Uterus (tissue), 4 donors: ENCODE results near the gene GNAO1. TPM values are rescaled to one million over a fixed set of nuclear protein-coding genes. Genes with fewer than 3 reads are reported as not detected.

ENCODE experiments used
- DNase-seq, 2 donors: peaks; one replicate each; pipeline ENCODE4 v3.0.0-alpha.2; 2019 to 2020
- H3K27ac ChIP-seq, 2 donors: fragments of 200-600 bp; sonication (generic); 1 replicate in 1 of 2; 2 replicates in 1 of 2; pipeline ENCODE4 v1.5.1; 2016 to 2018
- H3K27me3 ChIP-seq, 2 donors: fragments of 200-600 bp; sonication (generic); one replicate each; pipeline ENCODE4 v1.5.1; 2018 to 2019; ENCODE audit warnings: control low read depth in 1 of 2
- H3K36me3 ChIP-seq, 2 donors: fragments of 200-600 bp; sonication (generic); one replicate each; pipeline ENCODE4 v1.5.1; 2019; ENCODE audit warnings: control low read depth in 1 of 2
- H3K4me1 ChIP-seq, 2 donors: fragments of 200-600 bp; sonication (generic); one replicate each; pipeline ENCODE4 v1.5.1; 2018 to 2019; ENCODE audit warnings: control low read depth in 1 of 2
- H3K4me3 ChIP-seq, 2 donors: fragments of 200-600 bp; sonication (generic); 1 replicate in 1 of 2; 2 replicates in 1 of 2; pipeline ENCODE4 v1.5.1; 2018 to 2019; ENCODE audit warnings: mild to moderate bottlenecking in 1 of 2
- H3K9me3 ChIP-seq, 2 donors: fragments of 200-600 bp; sonication (generic); one replicate each; pipeline ENCODE4 v1.5.1; 2019; ENCODE audit warnings: control low read depth in 1 of 2
- CTCF ChIP-seq, 4 experiments: fragments of 200-600 bp in 2 of 4; fragments of 450-650 bp in 2 of 4; sonication (generic) in 2 of 4; IDR thresholded peaks; one replicate each; pipeline ENCODE4 v1.5.1; 2016 to 2019; ENCODE audit warnings: antibody characterized with exemption in 4 of 4, mild to moderate bottlenecking in 2 of 4, moderate library complexity in 1 of 4
- POLR2A ChIP-seq, 2 donors: fragments of 450-650 bp; IDR thresholded peaks; one replicate each; pipeline ENCODE4 v1.6.1; 2016; ENCODE audit warnings: antibody characterized with exemption in 2 of 2, mild to moderate bottlenecking in 1 of 2, moderate library complexity in 1 of 2
- intact Hi-C: fragments of 100-400 bp; cut with DNase I; formaldehyde crosslinking; loops from one replicate; pipeline ENCODE4 v1.15.1; 2023; ENCODE audit warnings: low total_unique reads
- total RNA-seq, 4 donors: library from RNA; depleted of rRNA in 3 of 4; stranded (reverse); fragments of >200 nt in 3 of 4; gene quantifications; one replicate each; pipeline versions ENCODE4 v1.1.0 to v1.2.4, GENCODE V29; 2014 to 2023
- donor health status: DM: yes; HTN: yes; CAD: no.

Gene GNAO1
- total RNA-seq, 4 donors from 2014 or later = 0.26 to 7.2 (median 1.6) TPM; not detected in 1

- no peaks in the 10 kb centered on the region for H3K9me3 ChIP-seq
- no peaks in the 10 kb centered on the region for H3K36me3 ChIP-seq
- DNase-seq = no peak
- no peak overlapping the region for H3K27ac ChIP-seq
- intact Hi-C loops = no loop called here
- no peak overlapping the region for H3K4me3 ChIP-seq
- H3K27me3 ChIP-seq = no peaks in the 10 kb centered on the region
- no peaks in the 10 kb centered on the region for H3K4me1 ChIP-seq
- TF ChIP-seq CTCF (IDR thresholded peaks at IDR 0.05) = no peak
- no peak for TF ChIP-seq POLR2A (IDR thresholded peaks at IDR 0.05)
These were observed 8.0 kb upstream of the GNAO1 start for GRCh38 chr16:56183266-56183665.

DNA sequence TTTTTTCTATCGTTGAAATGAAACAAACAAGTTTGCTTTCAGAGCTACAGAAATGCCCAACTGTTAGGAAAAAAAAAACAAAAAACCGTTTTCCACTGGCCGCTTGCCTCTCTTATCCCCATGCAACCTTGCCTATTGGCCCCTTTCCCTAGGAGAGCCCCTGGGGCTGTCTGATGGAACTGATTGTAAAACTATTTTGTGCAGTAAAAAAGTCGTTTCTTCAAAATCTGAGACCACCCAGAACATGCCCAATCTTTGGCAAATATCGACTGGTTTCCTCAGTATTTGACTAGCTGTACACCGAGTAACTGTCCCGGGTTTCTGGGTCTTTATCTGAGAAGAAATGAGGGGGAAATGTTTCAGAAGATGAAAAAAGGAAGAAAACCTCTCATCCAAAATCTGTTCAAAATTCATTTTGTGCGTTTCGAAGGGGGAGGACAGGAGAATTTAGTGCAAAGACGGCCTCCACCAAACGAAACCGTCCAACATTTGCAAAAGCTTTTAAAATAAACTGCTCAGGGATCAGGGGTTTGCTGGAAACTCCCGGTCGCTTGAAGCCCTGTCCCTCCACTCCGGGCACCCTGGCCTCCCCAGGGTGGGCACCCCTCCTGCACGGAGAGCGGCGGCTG is 1.1 kb upstream of the GNAO1 start:
- intact Hi-C loops = no loop called here
- peak overlapping the region; percentile 90 to 93 for H3K27ac ChIP-seq
- H3K4me1 ChIP-seq = peaks cover 0 to 10% of the 10 kb centered on the region in 2 donors
- no peaks in the 10 kb centered on the region for H3K9me3 ChIP-seq
- peak overlapping the region; percentile 62 to 85 for H3K4me3 ChIP-seq
- peak in 1 of 2 donors; percentile 22 for DNase-seq
- TF ChIP-seq POLR2A (IDR thresholded peaks at IDR 0.05) (no peak), CTCF (IDR thresholded peaks at IDR 0.05) (no peak)
- no peaks in the 10 kb centered on the region for H3K36me3 ChIP-seq
- no peaks in the 10 kb centered on the region for H3K27me3 ChIP-seq

DNA sequence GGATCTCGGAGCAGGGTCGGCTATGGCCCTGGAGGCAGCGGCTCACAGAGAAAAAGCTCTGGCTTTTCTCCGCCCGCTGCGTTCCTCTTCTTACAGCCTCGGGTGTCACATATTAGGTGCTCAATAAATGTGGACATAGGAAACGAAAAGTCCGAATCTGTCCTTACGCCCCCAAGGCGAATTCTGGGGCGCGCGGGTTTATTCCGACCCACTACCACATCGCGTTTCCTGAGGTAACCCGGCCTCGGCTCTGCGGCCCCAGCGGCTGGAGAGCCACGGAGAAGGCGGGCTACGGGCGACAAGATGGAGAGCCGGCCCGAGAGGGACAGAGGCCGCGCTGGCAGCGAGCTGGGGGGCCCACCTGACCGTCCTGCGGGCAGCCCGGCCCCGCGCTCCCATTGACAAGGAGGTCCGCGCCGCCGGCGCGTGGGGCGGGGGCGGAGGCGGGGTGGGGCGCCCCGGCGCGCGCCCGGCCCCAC is 573 bp upstream of the GNAO1 start:
- peak overlapping the region; percentile 90 to 93 for H3K27ac ChIP-seq
- H3K36me3 ChIP-seq = no peaks in the 10 kb centered on the region
- H3K9me3 ChIP-seq = no peaks in the 10 kb centered on the region
- DNase-seq = no peak
- H3K4me3 ChIP-seq = peak overlapping the region; percentile 62 to 85
- peaks cover 0 to 10% of the 10 kb centered on the region in 2 donors for H3K4me1 ChIP-seq
- no peaks in the 10 kb centered on the region for H3K27me3 ChIP-seq
- peak in 1 of 2 donors; percentile 12 for TF ChIP-seq POLR2A (IDR thresholded peaks at IDR 0.05)
- no peak for TF ChIP-seq CTCF (IDR thresholded peaks at IDR 0.05)
- intact Hi-C loops = no loop called here

DNA sequence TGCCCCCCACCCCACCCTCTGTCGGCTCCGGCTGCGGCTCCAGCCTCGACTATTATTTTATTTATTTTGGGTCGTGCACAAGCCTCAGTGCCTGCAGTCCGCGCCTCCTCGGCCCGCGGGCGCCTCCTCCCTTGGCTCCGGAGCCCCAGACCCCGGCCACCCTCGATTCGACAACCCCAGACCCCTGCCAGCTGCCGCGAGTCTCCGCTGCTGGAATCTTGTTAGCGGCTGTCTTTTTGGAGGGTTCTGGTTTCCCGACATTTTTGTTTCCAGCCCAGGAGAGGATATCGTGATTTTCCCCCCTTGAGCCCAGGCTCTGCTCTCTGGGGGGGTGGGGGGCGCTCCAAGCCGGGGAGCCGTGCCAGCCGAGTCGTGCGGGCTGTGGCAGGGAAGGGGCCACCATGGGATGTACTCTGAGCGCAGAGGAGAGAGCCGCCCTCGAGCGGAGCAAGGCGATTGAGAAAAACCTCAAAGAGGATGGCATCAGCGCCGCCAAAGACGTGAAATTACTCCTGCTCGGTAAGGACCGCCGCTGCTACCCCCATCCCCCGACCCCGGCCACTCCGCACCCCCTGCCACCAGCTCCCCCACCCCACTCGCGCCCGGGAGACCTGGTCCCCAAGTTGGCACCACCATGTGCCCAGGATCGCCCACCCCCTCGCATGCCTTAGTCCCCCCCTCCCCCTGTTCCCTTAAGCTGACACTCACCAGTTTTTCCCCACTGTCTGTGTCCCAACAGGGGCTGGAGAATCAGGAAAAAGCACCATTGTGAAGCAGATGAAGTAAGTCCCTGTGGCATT is 746 bp downstream of the GNAO1 start:
- Histone ChIP-seq H3K9me3 (no peaks in the 10 kb centered on the region), H3K4me3 (peak overlapping the region; percentile 66 to 79), H3K4me1 (peaks cover 0 to 10% of the 10 kb centered on the region in 2 donors), H3K36me3 (no peaks in the 10 kb centered on the region), H3K27me3 (no peaks in the 10 kb centered on the region), H3K27ac (peak overlapping the region; percentile 84 to 90)
- intact Hi-C loops = no loop called here
- no peak for DNase-seq
- TF ChIP-seq POLR2A (IDR thresholded peaks at IDR 0.05) (no peak), CTCF (IDR thresholded peaks at IDR 0.05) (no peak)

- intact Hi-C loops = no loop called here
- no peak for DNase-seq
- no peaks in the 10 kb centered on the region for H3K36me3 ChIP-seq
- H3K4me3 ChIP-seq = peak overlapping the region in 1 of 2 donors; percentile 79
- no peaks in the 10 kb centered on the region for H3K9me3 ChIP-seq
- H3K4me1 ChIP-seq = peaks cover 0 to 10% of the 10 kb centered on the region in 2 donors
- H3K27ac ChIP-seq = no peak overlapping the region
- TF ChIP-seq POLR2A (IDR thresholded peaks at IDR 0.05) (no peak), CTCF (IDR thresholded peaks at IDR 0.05) (no peak)
- H3K27me3 ChIP-seq = no peaks in the 10 kb centered on the region
These were observed 1.3 kb downstream of the GNAO1 start for GRCh38 chr16:56192635-56192945.
